WTC11 (cell line): ENCODE results near the gene SLC2A9. TPM values are rescaled to one million over a fixed set of nuclear protein-coding genes. Genes with fewer than 3 reads are reported as not detected.

Experiments
- ATAC-seq: fragments of 200-7000 bp; cut with Tn5 transposase; 2 replicates; pipeline ENCODE4 v1.10.0; 2021; ENCODE audit warnings: mild to moderate bottlenecking, moderate library complexity
- CTCF ChIA-PET: fragments of 300-600 bp; sonication (Branson Sonifier 250); formaldehyde crosslinking; loops from one replicate; lab custom pipeline; 2021; ENCODE audit warnings: antibody characterized with exemption; lab: Charles Lee
- POLR2A ChIA-PET: fragments of 350-600 bp; sonication (Branson Sonifier 250); formaldehyde crosslinking; loops from one replicate; lab custom pipeline; 2021; ENCODE audit warnings: antibody characterized with exemption; lab: Charles Lee
- DNase-seq: peaks from one replicate; pipeline ENCODE4 v3.0.0; 2021; ENCODE audit warnings: low spot score
- H3K27ac Mint-ChIP-seq: 2 replicates; pipeline ENCODE4 v1.8.0; 2021; ENCODE audit warnings: mixed read lengths
- H3K27me3 Mint-ChIP-seq: 2 replicates; pipeline ENCODE4 v1.8.0; 2021; ENCODE audit warnings: low read depth, mild to moderate bottlenecking, moderate library complexity, mixed read lengths
- H3K36me3 Mint-ChIP-seq: 2 replicates; pipeline ENCODE4 v1.8.0; 2021; ENCODE audit warnings: mixed read lengths
- H3K4me1 Mint-ChIP-seq: 2 replicates; pipeline ENCODE4 v1.8.0; 2022; ENCODE audit warnings: mixed read lengths
- H3K4me3 Mint-ChIP-seq: 2 replicates; pipeline ENCODE4 v1.8.0; 2021; ENCODE audit warnings: mild to moderate bottlenecking, moderate library complexity, mixed read lengths
- H3K9me3 Mint-ChIP-seq: 2 replicates; pipeline ENCODE4 v1.8.0; 2021; ENCODE audit warnings: mixed read lengths
- E2F4 ChIP-seq: sonication (generic); formaldehyde crosslinking; IDR thresholded peaks from 2 replicates; pipeline ENCODE4 v1.8.1; 2022; ENCODE audit warnings: low read depth, mild to moderate bottlenecking, moderate library complexity, missing genetic modification reagents, borderline replicate concordance
- ELF4 ChIP-seq: sonication (generic); formaldehyde crosslinking; IDR thresholded peaks from 2 replicates; pipeline ENCODE4 v1.8.1; 2022; ENCODE audit warnings: low read depth, mild to moderate bottlenecking, moderate library complexity, missing genetic modification reagents
- FOXK1 ChIP-seq: sonication (generic); formaldehyde crosslinking; IDR thresholded peaks from 2 replicates; pipeline ENCODE4 v1.8.0; 2022; ENCODE audit warnings: mild to moderate bottlenecking, moderate library complexity, missing genetic modification reagents
- GTF2I ChIP-seq: fragments of 250-450 bp; sonication (Bioruptor Pico); conservative IDR thresholded peaks from 2 replicates; pipeline ENCODE4 v1.4.0; 2021; ENCODE audit warnings: mild to moderate bottlenecking
- IRF2 ChIP-seq: sonication (generic); formaldehyde crosslinking; IDR thresholded peaks from 2 replicates; pipeline ENCODE4 v1.8.0; 2022; ENCODE audit warnings: low read depth, missing genetic modification reagents, borderline replicate concordance
- MAX ChIP-seq: sonication (generic); formaldehyde crosslinking; IDR thresholded peaks from 2 replicates; pipeline ENCODE4 v1.8.0; 2022; ENCODE audit warnings: mild to moderate bottlenecking, missing genetic modification reagents
- MYBL2 ChIP-seq: sonication (generic); formaldehyde crosslinking; IDR thresholded peaks from 2 replicates; pipeline ENCODE4 v1.8.1; 2023; ENCODE audit warnings: mild to moderate bottlenecking, moderate library complexity, missing genetic modification reagents
- NFE2L1 ChIP-seq: sonication (generic); formaldehyde crosslinking; IDR thresholded peaks from 2 replicates; pipeline ENCODE4 v1.8.1; 2023; ENCODE audit warnings: missing genetic modification reagents
- PREB ChIP-seq: sonication (generic); formaldehyde crosslinking; IDR thresholded peaks from 2 replicates; pipeline ENCODE4 v1.8.1; 2022; ENCODE audit warnings: mild to moderate bottlenecking, missing genetic modification reagents, moderate library complexity, borderline replicate concordance
- SMAD3 ChIP-seq: sonication (generic); formaldehyde crosslinking; IDR thresholded peaks from 2 replicates; pipeline ENCODE4 v1.8.0; 2022; ENCODE audit warnings: missing genetic modification reagents, mild to moderate bottlenecking, borderline replicate concordance
- STAT6 ChIP-seq: sonication (generic); formaldehyde crosslinking; conservative IDR thresholded peaks from 2 replicates; pipeline ENCODE4 v1.8.1; 2023; ENCODE audit warnings: mild to moderate bottlenecking, low read depth, missing genetic modification reagents, moderate library complexity
- TEAD1 ChIP-seq: sonication (generic); formaldehyde crosslinking; IDR thresholded peaks from 2 replicates; pipeline ENCODE4 v1.8.0; 2022; ENCODE audit warnings: mild to moderate bottlenecking, missing genetic modification reagents
- TP53 ChIP-seq: sonication (generic); formaldehyde crosslinking; IDR thresholded peaks from 2 replicates; pipeline ENCODE4 v1.8.1; 2023; ENCODE audit warnings: mild to moderate bottlenecking, missing genetic modification reagents
- USF2 ChIP-seq: sonication (generic); formaldehyde crosslinking; IDR thresholded peaks from 2 replicates; pipeline ENCODE4 v1.8.1; 2023; ENCODE audit warnings: mild to moderate bottlenecking, missing genetic modification reagents, moderate library complexity
- ZMAT4 ChIP-seq: fragments of 250-450 bp; sonication (Bioruptor Pico); IDR thresholded peaks from 2 replicates; pipeline ENCODE4 v1.9.0; 2021; ENCODE audit warnings: mild to moderate bottlenecking
- ZNF138 ChIP-seq: sonication (generic); formaldehyde crosslinking; conservative IDR thresholded peaks from 2 replicates; pipeline ENCODE4 v1.8.1; 2022; ENCODE audit warnings: mild to moderate bottlenecking, moderate library complexity, missing genetic modification reagents
- ZNF219 ChIP-seq: sonication (generic); formaldehyde crosslinking; IDR thresholded peaks from 2 replicates; pipeline ENCODE4 v1.8.0; 2023; ENCODE audit warnings: missing genetic modification reagents, mild to moderate bottlenecking, borderline replicate concordance
- ZNF425 ChIP-seq: fragments of 250-450 bp; sonication (Bioruptor Pico); conservative IDR thresholded peaks from 2 replicates; pipeline ENCODE4 v1.9.0; 2021; ENCODE audit warnings: mild to moderate bottlenecking
- ZNF512 ChIP-seq: sonication (generic); formaldehyde crosslinking; IDR thresholded peaks from 2 replicates; pipeline ENCODE4 v1.8.1; 2022; ENCODE audit warnings: missing genetic modification reagents, borderline replicate concordance
- ZNF532 ChIP-seq: fragments of 250-450 bp; sonication (Bioruptor Pico); IDR thresholded peaks from 2 replicates; pipeline ENCODE4 v1.9.0; 2021; ENCODE audit warnings: mild to moderate bottlenecking, borderline replicate concordance
- ZNF671 ChIP-seq: fragments of 250-450 bp; sonication (Bioruptor Pico); IDR thresholded peaks from 2 replicates; pipeline ENCODE4 v1.8.0; 2021; ENCODE audit warnings: mild to moderate bottlenecking
- total RNA-seq: library from RNA; stranded (reverse); gene quantifications from 3 replicates; pipeline ENCODE4 v1.2.3, GENCODE V29; 2021

The SLC2A9 gene
- total RNA-seq, 1 experiment from 2014 or later = not detected

GRCh38 chr4:9987749-9988362 is 33.4 kb downstream of the SLC2A9 start (continued):
- TF ChIP-seq ZNF512 (CRISPR knock-in tag) = no peak
- TF ChIP-seq ZNF425 (CRISPR knock-in tag) = no peak
- no peak for TF ChIP-seq GTF2I
- no peak for TF ChIP-seq IRF2 (CRISPR knock-in tag)
- TF ChIP-seq SMAD3 (CRISPR knock-in tag) = no peak
- no peak for TF ChIP-seq MAX
- no peak for TF ChIP-seq ELF4 (CRISPR knock-in tag)
- TF ChIP-seq ZNF671 (CRISPR knock-in tag) = no peak
- no peak for TF ChIP-seq ZNF138 (CRISPR knock-in tag)
- no peak for TF ChIP-seq USF2 (CRISPR knock-in tag)
- TF ChIP-seq, all 79 proteins: peak for 0

- ATAC-seq = no peak
- peaks cover 5% of the 10 kb centered on the region for H3K36me3 Mint-ChIP-seq
- H3K27ac Mint-ChIP-seq = no peak overlapping the region
- POLR2A ChIA-PET = no interaction called here
- peaks cover 9% of the 10 kb centered on the region for H3K4me1 Mint-ChIP-seq
- H3K9me3 Mint-ChIP-seq = peaks cover 22% of the 10 kb centered on the region
- no peak overlapping the region for H3K4me3 Mint-ChIP-seq
- CTCF ChIA-PET = no interaction called here
- DNase-seq = no peak
- peaks cover 25% of the 10 kb centered on the region for H3K27me3 Mint-ChIP-seq
- TF ChIP-seq ZMAT4 (CRISPR knock-in tag) (no peak), ZNF219 (no peak), MYBL2 (CRISPR knock-in tag) (no peak), STAT6 (CRISPR knock-in tag) (no peak), ZNF532 (CRISPR knock-in tag) (no peak), TEAD1 (CRISPR knock-in tag) (no peak), FOXK1 (no peak), NFE2L1 (CRISPR knock-in tag) (no peak), E2F4 (no peak), TP53 (CRISPR knock-in tag) (no peak), PREB (CRISPR knock-in tag) (no peak)
Observed at GRCh38 chr4:9984621-9985020, 36.7 kb downstream of the SLC2A9 start.
